GM21515 (cell line): ENCODE measurements around the gene MYLIP.

Source experiments
- ATAC-seq: cut with Tn5 transposase; IDR thresholded peaks from one replicate; pipeline ENCODE4 v1.9.1; 2021; ENCODE audit not compliant: unreplicated experiment

MYLIP gene

DNA sequence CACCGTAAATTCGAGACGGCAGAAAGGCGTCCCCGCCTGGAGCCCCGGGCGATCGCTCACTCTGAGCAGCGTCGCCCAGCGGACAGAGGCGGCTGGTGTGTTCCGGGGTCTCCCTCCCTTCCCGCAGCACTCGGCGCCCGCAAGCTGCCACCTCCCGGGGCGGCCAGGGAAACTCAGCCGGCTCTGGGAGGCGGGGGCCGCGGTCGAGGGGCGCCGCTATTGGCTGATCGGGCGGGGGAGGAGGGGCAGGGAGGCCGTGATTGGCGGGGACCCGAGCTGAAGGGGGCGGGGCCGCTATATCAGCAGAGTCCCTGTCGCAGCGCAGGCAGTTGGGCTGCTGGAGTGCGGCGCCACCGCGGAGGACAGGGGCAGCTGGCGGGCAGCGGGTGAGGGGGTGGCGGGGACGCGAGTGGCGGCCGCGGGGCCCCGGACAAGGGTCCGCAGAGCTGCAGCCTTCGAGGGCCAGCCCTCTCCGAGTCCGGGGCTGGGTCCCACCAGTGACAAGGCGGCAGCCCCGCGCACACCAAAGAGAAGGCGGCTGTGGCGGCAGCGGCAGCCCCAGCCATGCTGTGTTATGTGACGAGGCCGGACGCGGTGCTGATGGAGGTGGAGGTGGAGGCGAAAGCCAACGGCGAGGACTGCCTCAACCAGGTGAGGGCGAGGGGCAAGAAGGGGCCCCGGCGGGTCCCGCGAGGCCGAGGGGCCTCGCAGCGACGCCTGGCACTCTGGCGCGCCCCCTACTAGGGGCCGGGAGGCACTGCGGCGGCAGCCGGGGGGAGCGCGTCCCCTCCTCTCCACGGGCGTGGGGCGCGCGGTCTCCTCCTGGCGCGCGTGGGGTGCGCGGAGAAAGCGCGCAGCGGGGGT lies at the start of gene MYLIP:
TSS of gene MYLIP (plus strand) at position 328 of the 864 bp plus-strand sequence. CDS start at position 565, 237 bp downstream.
- ATAC-seq: peak; percentile 71

DNA sequence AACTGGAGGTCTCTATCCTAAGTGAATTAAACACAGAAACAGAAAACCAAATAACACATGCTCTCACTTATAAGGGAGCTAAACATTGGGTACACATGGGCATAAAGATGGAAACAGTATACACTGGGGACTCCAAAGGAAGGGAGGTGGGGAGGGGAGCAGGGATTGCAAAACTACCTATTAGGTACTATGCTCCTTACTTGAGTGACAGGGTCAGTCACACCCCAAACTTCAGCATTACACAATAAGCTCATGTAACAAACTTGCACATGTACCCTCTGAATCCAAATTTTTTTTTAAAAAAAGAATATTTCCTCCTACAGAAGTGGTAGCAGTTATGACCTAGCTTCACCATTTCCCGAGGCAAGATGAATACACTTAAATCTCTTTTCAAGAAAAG lies 49.5 kb upstream of the MYLIP start:
- no peak for ATAC-seq

DNA sequence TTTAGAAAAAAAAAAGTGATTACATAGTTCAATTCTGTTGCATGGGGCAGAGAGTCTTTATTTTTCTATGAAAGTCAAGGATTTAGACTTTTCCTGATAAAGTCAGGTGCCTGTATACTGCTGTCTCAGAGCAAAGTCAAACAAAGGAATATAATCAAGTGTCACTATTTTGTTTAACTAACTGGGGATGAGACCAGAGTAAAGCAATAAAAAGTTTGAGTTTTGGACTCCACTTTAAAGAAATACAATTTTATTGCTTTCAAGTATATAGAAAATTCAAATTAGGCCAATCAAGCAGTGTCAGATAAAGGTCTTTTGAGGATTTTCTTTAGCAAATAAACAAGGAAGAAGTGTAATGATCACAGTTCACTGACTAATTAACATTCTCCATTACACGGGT lies 48.7 kb upstream of the MYLIP start:
- ATAC-seq: no peak

DNA sequence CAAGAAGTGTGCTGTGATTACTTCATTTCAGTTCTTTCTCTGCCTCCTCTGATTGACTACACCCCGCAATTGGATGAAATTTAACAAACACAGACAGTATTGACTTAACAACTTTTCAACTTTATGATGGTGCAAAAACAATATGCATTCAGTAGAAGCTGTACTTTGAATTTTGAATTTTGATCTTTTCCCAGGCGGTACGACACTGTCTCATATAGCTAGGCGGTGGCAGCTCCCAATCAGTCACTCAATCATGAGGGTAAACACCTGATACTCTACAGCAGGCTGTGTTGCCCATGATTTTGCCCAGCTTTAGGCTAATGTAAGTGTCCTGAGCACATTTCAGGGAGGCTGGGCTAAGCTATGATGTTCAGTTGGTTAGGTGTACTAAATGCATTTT lies 47.6 kb upstream of the MYLIP start:
- ATAC-seq: no peak

DNA sequence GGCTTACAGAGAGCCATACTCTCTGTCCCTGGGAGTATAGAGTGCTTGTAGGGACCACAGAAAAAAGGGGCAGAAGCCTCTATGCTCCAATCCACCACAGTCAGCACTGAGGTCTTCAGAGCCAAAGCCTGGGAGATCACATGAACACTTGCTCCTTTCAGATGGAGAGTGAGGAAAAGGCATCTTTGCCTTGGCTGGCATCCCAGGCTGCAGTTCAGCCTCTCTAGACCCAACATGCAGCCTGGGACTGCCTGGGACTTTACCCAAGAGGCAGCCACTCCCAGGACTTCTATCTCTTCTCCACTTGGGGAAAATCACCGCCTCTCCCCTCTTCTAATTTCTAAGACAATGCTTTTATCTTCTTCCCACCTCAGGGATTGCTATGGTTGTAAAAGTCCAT lies 46.5 kb upstream of the MYLIP start:
- no peak for ATAC-seq

DNA sequence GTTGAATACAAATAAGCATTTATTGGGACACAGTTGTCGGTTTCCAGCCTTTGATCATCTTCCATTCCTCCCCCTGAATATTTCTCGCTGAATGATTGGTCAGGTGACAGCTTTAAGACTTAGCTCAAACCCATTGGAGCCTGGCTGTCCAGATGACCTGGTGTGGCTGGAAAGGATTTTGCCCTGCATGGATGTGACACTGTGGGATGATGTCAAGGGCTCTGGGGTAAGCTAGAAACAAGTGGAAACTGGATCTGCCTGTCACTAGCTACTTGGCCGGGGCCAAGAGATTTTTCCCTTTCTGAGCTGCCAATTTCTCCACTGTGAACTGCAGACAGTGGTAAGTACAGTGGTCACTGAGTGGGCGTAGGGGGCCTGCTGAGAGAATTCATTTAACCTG lies 41.9 kb upstream of the MYLIP start:
- ATAC-seq: no peak

DNA sequence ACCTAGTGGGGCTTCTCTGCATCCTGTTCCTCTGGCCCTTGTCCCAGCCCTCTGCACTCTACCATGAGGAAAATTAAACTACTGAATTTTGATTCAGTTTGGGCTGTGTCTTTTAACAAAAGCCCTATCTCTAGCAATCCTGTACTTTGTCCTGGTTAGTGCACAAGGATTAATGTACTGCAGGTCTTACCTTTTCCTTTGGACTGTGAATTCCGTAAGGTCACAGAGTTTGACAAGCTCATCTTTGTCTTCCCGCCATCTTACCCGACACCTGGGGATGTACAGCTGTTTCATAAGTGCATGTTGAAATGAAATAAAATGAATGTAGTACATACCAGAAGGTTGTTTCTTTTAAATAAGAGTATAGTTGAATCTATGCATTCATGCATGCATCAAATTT lies 41.5 kb upstream of the MYLIP start:
- no peak for ATAC-seq

DNA sequence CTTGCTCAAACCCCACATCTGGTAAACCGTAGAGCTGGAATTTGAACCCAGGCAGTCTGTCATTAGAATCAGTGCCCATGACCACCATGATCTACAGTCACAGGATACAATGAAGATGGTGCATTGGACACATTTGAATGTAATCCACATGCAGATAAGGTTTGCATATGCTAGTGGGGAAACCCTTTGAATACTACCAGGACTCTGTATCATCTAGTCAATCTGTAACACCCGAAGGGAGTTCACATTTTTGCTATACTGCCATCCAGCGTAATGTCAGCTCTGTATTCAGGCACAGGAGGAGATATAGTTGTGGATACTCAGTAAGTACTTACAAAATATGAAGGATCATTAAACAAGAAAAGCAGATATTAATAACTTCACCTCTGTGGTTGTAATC lies 40.5 kb upstream of the MYLIP start:
- ATAC-seq: no peak

DNA sequence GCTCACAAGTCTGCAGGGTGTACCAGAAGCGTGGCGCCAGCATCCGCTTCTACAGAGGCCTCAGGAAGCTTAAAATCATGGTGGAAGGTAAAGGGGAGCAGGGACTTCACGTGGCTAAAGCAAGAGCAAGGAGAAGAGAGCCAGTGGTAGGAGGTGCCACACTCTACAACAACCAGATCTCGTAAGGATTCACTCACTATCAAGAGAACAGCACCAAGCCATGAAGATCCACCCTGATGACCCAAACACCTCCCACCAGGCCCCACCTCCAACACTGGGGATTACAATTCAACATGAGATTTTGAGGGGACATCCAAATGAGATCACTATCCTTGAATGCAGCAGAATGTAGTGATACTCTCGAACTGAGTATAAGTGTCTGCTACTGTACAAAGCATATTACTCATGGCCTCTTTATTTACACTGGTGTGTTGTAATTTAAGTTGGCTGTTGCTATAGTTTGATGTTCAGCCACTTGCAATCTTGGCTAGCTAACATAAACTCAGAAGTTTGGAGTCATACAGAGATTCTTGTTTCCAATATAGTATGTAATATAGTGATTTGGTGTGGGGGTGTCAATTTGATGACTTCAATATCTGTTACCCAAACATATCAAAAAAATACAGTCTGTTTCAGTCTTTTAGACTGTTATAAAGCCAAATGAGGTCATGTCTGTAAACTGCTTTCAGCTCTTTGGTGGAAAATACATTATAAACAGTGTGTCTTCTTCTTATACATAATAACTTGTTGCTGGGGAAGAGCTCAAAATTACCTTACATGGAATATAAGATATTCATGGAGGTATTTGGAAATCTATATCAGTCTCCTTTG lies 39.4 kb upstream of the MYLIP start:
- no peak for ATAC-seq

DNA sequence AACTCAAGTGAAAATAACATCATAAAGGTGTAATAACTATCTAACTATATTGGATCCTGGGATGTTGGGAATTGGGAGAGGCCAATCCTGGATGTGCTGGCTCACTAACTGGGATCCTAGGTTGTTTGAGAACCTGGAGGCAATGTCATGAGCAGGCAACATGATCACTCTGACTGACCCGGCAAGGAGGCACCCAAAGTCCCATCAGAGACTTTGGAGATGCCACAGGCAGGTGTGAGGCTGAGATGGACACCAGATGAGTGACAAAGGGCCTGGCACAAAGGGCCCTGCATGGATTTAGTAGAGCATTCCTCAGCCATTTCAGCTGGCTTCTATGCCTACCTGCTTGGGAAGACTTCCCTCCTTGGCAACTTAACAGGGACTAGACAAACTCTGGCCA lies 38.4 kb upstream of the MYLIP start:
- no peak for ATAC-seq

DNA sequence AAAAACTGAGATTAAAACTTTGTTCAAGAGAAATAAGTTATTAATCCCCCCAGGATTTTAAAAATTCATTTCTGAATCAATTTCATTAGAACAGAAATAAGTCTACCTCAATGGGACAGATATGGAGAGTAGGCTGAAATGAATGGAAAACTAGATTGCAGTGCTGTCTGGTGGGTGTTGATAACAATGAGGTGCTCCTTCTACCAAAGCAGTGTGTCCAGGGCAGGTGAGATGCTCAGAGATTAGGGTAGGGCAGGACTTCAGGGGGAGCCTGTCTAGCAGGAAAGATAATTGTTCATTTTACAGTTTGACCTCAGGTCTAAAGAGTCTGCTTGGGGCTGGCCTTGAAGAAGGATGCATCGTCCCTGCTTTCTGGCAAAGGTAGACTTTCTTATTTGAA lies 38.0 kb upstream of the MYLIP start:
- ATAC-seq: no peak

DNA sequence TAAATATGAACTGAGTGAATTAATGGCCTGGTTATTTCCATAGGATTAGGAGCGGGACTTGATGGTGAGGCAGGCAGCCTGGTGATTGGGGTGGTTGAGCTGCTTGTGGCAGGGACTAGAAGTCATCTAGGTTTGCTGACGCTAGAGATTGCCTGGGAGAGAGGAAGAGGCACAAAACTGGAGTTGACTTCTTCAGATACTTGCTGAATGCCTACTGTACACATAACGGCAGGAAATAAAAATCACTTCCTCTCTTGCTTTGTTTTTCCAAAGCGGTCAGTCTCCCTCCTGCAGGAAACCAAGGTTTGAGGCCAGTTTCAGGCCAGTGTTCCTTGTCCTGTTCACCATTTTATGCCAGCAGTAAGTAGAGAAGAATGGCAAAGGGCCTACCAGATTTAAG lies 36.7 kb upstream of the MYLIP start:
- ATAC-seq: no peak

DNA sequence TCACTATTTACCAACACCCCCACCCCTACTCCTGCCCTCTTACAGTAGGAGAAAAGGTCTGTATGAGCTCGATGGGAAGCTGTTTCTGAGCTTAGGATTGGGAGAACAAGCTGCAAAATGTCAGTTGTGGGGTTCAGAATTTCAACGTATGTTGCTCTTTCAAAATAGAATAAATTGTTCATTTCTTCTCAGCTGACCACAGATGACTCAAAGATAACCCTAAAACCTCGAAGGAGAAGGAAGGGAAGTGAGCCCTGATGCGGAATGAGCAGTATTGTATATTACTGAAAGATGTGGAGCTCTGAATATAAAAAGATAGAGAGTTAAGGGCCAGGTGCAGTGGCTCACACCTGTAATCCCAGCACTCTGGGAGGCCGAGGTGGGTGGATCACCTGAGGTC lies 35.9 kb upstream of the MYLIP start:
- no peak for ATAC-seq

DNA sequence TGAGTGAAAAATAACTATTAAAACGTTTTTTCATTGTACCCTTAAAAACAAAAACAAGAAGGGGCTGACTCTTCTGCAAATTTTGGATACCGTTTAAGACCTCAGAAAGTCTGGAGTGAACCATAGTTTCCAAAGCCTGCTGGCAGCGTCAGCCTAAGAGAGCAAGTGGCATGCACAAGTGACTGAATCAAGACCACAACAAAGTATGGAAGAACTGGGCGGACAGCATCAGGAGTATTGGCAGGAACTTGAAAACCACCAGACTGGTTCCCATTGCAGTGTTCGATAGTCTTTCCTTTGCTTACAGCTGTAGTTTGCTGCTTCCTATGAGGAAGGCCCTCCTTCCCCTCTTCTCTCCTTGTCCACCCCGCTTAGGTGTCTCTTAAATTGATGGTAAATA lies 33.7 kb upstream of the MYLIP start:
- no peak for ATAC-seq

DNA sequence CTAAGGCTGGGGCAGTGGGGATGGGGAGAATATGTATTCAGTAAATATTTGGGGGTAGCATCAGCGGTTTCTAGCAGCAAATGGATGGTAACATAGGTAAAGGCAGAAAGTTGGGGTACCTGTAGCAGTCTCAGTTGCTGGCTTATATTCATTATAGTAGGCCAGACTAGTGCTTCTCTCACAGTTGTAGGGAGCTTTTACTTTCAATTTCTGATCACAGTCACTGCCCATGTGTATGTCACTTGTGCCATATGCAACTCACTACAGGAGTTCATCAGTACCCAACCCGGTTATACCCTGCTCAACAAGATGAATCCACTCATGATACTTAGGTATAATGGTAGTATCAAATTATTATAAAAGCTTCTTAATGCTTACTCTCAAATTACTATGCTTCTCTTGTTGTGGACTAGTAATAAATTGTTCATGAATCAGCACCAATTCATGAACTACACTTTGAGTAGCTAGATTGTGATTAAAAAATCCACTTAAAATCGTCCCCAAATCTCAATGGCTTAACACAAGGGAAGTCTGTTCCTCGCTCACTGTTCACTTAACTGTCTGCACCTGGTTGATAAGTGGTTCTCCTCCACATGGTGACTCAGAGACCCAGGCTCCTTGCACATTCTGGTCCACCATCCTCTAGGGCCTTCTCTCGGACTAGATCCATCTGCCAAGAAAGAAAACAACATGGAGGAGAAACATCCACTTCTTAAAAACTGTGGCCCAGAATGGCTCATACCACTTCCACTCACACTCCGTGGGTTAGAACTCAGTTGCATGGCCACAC lies 31.3 kb upstream of the MYLIP start:
- no peak for ATAC-seq

DNA sequence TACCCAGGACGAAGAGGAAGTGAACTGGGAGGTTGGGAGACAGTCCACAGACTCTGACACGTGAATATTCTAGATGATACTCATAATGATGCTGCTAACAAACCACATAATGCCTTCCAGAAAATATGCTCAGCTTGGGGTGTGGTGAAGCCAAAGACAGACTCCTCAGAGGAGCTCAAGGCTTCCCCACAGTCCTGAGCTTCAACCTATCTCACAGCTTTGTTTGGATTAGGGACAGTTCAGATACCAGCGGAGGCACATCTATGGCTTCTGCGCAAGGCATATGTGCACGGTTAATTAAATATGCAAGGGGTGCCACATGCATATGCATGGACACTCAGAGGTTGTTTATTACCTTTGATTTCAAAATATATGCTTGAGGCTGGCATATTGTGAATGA lies 30.7 kb upstream of the MYLIP start:
- ATAC-seq: no peak

DNA sequence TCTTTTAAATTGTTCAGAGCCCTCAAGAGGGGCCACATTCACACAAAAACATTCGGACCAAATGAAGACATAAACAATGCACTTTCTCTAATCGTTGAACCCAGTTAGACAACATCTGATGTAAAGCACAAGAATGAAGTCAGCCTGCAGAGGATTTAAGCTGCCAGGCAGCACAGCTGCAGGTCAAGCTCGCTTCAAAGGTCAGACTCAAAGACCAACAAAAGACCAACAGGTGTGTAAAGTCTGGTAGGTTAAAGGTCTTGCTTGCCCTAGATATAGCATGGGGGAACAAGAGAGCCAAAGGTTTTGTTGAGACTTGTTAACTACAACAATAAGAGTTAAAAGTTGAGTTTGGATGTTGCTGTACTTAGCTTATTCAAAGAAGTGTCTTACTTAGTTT lies 26.7 kb upstream of the MYLIP start:
- no peak for ATAC-seq

DNA sequence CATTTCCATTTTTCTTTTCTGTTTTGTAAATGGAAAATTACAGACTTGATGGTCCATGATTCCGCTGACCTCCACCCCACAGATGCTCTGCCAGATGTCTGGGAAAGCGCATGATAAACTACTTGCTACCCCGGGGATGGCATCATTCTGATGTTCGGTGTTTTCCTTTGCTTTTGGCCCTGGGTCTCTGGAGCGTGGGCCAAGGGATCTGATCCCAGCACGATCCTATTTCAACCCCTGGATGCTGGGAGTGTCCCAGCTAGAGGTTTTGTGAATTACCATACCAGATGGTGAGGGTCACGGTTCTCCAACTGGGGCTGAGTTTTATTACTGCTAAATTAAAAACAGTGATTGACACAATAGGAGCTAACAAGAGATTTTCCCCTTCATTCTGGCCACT lies 25.2 kb upstream of the MYLIP start:
- no peak for ATAC-seq

DNA sequence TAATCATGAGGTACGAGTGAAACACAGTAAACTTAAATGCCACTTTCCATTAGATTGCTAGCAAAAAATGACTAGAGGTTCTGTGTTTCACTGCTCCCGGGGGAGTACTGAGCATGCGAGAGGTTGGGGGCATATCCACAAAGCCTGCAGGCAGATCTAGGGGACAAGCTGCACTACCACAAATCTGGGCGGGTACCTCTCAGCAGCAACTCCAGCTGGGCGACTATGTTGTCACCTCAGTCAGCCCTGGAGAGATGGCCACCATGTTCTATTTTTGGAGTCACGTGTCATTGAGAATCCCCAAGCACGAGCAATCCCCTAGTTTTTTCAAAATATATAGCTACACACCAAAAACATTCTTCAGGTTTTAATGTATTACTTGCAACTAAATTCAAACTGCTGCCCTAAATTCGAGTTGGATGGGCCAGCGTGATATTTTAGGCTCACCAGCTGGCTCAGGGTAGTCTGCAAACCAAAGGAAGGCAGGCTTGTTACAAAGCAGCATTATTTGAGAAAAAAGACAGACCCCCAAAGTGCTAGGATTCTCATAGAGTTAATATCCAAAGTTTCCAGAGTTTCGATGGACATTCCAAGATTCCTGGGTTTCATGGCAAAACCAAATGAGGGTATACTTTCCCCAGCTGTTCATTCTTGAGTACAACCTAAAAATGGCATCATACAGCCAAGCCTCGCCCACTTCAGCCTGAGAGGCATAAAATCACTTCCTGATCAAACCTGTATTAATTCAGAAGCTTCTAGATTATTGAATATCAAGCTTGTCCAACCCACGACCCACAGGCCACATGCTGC lies 24.1 kb upstream of the MYLIP start:
- no peak for ATAC-seq

DNA sequence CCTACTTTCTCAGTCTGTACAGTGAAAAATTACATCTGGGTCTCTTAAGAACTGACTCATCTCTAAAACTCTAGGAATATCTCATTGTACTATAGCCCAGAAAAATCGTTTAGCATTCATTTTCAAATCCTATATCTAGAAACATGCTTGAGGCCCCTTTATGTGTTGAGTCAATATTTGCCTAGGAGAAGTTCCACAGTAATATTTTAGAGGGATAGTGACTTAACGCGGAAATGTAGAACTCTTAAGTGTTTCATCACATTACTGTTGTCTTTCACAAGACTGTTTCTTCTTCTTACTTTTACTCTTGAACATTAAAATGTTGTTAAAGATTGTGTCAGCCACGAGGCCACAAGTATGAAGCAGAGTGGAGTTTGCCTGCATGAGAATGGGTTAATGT lies 23.0 kb upstream of the MYLIP start:
- ATAC-seq: no peak
